NCI-H2107 treated with DMSO at 0.1 percent for 48 hours (cell line): Measurements from ENCODE around the gene RUFY4.

ENCODE experiments used
- DNase-seq: peaks from one replicate; lab custom pipeline; 2025; ENCODE audit not compliant: unreplicated experiment; lab: John Stamatoyannopoulos, UW

Gene RUFY4

DNA sequence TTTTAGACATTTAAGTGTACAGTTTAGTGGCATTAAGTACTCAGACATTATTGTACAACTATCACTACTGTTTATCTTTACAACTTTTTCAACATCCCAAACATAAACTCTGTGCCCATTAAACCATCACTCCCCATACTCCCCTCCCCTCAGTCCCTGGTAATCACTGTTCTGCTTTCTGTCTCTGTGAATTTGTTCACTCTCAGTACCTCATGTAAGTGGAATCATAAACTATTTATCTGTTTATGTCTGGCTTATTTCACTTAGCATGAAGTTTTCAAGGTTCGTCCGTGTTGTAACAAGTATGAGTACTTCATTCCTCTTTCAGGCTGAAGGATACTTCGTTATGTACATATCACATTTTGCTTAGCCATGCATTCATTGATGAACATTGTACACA lies 9.8 kb upstream of the RUFY4 start:
- no peak for DNase-seq

DNA sequence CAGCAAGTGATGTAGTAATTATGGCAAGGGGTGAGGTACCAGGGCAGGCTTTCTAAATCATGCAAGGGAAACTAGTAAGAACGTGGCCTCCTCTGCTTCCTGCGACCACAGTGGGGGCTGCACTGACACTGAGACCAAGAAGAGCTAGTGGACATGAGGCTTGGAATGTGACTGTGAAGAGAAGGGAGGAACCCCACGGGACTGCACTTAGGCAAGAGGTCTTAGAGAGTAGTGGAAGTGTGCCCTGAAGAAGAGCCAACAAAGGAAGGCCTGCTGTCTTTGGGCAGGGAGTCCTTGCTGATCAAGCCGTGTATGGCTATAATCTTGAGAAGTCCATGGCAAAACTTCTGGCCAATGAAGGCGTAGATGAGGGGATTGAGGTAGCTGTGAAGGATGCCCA lies 8.9 kb upstream of the RUFY4 start:
- DNase-seq = no peak

DNA sequence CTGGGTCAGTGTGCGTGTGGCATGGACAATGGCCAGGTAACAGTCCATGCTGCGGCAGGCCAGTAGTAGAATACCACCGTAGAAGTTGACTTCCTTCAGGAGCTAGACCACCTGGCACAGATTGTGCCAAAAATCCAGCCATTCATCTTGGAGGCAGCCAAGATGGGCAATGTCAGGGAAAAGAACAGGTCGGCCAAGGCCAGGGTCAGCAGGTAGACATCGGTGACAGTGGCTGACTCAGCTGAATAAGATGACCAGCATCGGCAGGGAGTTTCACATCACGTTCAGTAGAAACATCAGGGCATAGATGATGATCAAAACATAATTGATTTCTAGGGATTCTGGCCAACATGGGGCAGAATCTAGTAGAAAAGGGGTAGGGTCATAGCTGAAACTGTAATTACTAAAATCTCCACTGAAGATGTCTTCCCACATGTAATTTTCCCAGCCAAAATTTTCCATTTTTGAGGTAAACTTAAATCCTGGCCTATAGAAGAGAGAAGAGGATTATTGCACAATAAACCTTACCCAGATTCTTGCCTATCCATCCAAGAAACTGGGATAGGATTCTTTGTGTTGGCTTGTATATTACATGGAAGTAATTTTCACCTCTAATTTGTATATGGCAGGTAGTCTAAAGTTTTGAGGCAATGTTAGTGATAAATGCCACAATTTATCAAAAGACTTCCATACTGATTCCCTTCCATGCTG lies 7.9 kb upstream of the RUFY4 start:
- DNase-seq = no peak

DNA sequence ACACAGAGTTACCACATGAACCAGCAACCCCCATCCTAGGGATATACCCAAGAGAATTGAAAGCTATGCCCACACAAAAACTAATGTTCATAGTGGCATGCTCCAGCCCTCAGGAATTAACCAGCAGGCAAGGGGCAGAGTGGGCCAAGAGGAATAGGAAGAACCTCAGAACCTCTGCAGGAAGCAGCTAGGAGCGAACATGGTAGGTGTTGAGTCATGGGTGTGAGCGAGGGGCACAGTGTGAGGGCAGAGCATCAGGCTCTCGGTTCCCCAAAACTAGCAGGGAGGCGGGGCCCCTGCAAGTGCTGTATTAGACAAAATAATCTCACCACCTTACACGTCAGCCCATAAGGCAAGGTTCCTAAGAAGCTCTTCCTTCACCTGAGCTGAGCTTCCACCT lies 5.6 kb upstream of the RUFY4 start:
- DNase-seq = no peak

DNA sequence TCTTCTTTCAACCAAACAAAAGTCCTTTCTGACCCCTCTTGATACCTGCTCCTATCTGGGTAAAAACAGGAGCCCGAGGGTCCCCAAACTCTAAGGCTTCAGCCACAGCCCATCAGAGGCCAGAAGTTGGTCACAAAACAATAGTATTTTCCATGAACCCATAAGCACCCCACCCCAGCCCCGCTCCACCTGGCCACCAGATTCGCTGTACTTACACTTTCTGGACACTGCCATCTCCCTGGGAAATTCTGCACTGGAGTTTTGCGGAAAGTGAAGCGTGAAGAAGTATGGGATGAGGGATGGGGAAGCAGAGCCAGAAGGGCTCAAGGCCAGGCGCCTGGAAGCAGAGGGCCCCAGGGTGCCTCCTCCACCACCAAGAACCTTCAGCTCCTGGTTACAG lies 5.2 kb upstream of the RUFY4 start:
- DNase-seq = no peak

DNA sequence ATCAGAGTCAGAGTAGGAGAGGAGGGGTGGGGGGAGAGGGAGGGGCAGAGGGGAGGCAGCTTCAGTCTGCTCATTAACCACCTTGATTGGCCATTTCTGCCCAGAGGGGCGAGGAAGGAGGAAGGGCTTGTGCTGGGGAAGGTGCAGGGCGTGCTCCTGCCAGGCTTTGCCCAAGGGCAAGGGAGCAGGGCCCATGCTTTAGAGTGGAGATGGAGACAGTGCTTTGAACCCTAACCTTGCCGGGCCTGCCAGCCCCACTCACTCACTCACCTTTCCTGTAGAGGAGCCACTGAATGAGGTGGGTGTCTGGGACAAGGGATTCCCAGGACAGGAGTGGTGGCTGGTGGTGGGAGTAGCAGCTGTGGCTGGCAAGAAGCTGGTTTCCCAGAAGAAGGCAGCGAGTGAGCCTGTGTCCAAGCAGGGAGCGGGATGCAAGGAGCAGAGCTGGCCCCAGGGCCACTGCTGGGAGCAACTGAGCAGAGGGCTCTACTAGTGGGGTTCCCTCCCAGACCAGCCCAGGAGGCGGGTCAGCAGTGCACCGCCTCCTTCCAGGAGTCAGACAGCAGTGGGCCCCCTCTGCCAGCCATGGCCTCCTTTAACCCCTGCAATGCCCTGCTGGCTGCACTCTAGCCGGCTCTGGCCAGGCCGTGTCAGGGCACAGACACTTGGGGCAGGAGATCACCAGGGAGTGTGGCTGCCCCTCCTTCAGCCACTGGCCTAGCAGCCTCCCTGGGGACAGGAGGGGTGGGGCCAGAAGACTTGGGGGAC lies 3.6 kb upstream of the RUFY4 start:
- DNase-seq = no peak

DNA sequence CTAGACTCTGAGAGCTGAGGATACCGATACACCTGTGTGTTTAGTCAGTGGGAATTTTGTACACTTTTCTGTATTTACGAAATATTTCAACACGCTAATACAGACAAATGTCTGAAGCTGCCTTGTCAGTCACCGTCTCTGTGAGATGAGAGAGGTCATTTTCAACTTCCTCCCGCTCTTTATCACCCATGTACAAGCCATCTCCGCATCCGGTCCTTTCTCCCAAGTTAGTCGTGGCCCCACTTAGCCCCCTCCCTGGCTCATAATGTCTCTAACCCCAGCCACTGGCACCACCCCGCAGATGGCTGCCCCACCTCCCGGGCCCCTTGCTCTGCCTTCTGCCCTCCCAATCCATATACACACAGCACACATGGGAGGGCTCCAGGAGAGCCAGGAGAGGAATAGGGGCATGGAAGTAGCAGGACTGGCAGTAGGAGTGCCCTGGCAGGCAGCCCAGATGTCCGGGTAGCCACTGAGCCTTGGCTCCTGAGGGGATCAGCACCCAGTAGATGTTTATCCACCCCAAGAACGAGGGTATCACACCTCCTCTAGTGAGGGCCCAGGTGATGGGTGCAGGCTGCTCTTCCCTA lies 2.0 kb upstream of the RUFY4 start:
- no peak for DNase-seq

DNA sequence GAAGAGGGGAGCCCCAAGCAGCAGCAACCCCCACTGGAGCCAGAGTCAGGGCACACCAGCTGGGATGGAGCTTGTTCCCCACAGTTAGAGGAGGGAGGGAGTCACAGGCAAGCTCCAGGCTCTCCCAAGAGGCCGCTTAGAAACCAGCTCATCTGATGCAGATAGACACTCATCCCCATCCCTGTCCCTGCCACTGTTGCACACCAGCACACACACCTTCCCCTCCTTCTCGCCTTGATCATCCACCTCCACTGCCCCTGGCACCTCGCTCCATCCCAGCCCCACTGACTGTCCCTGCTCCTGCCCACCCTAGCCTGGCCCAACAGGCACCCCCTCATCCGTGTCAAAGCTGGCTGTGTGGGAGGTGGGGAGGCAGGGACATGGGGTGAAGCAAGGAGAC lies 1.5 kb upstream of the RUFY4 start:
- DNase-seq = no peak

DNA sequence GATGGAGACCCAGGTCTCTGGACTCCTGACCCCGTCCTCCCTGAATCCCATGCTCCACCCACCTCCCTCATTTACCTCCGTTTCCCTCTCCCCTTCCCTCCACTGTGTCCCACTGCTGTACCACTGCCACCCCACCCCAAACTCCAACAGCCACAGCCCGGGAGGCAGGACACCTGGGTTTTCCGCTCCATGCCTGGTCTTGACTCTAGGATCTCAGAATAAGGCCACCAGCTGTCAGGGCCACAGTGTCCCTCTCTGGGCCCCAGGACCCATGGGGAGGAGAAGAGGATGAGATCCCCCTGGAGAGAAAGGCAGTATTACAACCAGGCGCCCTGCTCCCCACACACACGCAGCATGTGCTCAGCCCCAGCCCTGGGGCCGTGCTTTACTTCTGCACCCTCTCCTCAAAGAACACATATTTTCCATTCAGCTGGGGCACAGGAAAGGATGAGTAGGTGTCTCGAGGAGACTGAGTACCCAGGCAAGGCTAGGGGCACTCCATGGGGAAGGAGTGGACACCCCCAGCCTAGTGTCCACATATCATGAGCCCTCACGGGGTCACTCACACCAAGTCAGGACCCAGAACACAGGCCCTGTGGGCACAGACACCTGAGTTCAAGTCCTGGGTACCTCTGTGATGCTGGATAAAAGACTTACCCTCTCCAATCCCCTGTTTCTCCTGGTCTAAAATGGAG lies 700 bp downstream of the RUFY4 start:
- DNase-seq = no peak

DNA sequence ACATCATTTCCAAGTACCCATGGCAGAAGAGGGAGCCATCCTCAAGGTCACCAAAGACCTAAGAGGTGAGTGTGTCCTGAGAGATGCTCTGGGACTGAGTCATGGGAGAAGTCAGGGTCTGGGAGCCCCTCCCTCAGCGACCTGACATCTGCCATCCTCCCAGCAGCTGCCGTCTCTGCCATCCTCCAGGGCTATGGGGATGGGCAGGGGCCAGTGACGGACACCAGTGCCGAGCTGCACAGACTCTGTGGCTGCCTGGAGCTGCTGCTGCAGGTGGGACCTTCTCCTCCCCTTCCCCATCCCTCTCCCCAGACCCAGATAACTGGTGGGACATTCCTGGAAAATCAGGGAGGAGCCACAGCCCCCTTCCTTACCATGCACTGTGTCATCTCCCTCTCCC lies 1.5 kb downstream of the RUFY4 start:
- no peak for DNase-seq

DNA sequence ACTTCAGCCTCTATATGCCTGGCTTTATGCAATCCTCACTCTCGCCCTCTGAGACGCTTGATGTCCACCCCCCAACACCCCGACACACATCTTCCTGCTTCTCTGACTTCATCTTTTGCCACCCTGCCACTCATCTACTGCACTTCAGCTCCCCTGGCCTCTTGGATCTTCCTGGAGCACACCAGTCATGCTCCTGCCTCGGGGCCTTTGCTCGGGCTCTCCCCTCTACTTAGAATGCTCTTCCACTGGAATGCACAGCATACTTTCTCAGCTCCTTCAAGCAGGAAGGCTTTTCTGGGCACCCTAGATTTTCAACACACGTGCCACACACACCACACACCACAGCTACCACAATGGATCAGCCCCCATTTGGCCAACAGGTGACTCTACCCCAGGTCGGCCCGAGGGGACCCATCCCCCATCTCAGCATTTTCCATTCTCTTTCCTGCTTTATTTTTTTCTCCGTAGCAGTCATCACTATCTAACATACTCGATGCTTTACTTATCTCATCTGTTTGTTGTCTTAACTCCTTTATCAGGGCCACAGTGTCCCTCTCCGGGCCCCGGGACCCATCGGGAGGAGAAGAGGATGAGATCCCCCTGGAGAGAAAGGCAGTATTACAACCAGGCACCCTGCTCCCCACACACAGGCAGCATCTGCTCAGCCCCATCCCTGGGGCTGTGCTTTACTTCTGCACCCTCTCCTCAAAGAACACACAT lies 2.3 kb downstream of the RUFY4 start:
- DNase-seq = no peak

DNA sequence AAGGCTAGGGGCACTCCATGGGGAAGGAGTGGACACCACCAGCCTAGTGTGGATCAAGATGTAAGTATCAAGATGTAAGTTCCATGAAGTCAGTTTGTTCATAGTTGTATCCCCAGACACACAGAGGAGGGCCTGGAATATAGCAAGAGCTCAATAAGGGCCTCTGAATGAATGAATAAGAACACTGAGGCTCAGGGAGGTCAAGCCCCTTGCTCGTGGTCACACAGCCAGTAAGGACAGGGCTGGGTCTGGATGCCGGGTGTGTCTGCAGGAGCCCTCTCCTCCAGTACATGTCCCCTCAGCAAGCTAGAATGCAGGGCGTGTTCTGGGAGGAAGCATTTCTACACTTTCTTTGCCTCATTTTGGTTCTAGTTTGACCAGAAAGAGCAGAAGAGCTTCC lies 2.9 kb downstream of the RUFY4 start:
- DNase-seq = no peak

DNA sequence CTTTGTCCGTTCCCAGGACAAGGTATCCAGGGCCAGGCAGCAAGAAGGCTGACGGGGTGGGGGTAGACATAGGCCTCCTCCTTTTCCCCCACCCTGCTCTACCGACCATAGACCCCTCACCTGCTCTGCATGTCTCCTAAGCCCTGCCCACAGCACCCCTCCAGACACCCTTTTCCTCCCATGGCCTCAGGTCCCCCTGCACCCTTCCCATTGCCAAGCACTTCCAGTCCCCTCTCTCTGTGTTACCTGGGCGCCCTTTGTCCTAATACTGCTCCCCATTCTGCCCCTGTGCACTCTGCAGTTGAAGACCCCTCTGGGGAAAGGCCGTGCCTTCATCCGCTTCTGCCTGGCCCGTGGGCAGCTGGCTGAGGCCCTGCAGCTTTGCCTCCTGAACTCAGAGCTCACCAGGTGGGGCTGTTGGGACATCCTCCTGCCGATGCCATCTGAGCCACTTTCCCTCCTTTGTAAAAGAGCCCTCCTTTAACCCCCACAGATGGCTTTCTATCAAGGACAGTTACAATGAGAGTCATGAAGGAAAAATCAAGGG lies 3.5 kb downstream of the RUFY4 start:
- no peak for DNase-seq

DNA sequence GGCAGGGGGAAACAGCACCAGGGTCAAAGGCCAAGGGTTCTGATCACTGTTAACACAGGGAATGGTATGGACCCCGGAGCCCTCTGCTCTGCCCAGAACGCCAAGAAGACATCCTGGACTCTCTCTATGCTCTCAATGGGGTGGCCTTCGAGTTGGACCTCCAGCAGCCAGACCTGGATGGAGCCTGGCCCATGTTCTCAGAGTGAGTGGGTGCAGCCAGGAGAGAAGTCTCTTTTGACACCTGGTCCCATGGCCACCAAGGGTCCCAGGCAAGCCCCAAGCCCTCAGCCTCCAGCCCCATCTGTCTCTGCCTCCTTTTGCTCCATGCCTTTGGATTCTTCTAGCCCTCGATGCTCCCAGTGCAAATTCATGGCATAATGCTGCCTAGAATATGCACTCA lies 4.1 kb downstream of the RUFY4 start:
- no peak for DNase-seq

DNA sequence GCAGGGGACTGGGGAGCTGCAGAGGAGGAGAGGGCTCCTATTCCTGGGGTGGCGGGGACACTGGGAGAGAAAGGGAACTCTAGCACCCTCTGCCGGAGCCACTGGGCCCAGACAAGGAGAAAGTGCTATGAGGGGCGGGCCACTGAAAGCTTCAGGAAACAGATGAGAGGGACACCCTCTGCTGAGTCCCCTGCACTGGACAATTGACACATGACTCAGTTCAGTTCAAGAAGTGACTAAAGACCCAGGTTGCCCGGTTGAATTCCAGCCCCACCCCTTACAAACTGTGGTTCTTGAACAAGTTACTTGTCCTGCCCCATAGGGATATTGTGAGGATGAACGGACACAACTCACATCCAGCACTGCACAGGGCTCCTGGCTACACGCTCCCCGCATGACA lies 5.0 kb downstream of the RUFY4 start:
- DNase-seq = no peak

DNA sequence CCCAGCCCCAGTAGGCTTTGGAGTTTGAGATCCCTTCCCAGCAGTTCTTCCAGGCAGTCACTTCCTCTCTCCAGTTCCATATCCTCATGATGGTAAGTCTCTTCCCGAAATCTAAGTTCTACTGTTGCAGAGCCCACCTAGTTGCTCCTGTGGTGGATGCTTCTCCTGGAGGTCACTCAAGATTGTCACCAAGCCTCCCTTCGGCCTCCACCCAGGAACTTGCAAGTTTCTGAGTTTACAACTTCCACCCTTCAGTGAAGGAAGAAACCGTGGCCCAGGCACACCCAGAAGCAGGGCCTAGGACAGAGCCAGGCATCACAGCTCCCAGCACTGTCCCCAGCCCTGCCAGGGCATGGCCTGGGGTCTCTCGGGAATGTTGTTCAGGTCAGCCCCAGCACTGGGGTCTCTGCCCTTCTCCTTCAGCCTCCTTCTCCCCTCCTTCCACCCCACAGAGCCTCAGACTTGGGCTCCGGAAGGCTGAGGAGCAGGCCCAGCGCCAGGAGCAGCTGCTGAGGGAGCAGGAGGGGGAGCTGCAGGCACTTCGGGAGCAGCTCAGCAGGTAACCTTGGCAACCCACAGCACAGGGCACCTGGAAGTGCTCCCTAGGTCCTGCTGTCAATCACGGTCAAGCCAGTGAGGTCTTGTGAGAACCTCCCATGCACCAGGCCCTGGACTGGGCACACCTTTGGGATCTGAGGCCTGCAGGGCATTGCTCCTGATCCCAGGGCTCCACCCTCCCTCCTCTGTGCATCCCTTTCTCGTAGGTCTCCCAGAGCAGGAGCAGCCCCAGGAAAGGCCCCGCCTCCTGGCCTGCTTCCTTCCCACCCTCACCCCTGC lies 7.1 kb downstream of the RUFY4 start:
- DNase-seq = no peak

DNA sequence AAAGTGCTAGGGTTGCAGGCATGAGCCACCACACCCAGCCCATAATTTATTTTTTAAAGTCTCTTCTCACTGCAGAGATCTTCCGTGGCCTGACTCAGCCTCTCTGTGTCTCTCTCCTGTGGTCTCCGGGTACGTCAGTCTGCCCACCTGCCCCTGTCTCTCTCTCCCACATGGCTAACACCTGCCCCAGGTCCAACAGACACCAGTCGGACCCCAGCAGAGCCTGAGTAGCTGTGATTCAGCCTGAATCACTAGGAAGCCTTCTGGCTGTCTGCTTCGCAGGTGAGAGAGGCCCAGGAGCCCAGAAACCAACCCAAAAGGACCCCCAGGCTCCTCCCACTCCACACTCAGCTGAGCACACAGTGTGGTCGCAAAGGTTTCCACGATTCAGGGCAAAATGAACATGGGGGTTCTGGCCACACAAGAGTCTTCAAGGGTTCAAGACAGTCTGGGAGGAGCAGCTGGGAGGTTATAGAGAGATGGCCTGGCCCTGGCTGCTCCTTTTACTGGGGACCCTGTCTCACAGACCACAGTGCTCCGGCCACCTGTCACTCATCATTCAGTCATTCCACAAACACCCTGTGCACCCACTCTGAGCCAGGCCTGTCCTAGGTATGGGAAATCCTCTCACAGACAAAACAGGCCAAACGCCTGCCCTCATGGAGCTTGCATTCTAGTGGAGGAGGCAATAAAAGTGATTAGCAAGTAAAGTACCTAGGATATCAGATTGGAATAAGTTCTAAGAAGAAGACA lies 8.6 kb downstream of the RUFY4 start:
- DNase-seq = no peak

DNA sequence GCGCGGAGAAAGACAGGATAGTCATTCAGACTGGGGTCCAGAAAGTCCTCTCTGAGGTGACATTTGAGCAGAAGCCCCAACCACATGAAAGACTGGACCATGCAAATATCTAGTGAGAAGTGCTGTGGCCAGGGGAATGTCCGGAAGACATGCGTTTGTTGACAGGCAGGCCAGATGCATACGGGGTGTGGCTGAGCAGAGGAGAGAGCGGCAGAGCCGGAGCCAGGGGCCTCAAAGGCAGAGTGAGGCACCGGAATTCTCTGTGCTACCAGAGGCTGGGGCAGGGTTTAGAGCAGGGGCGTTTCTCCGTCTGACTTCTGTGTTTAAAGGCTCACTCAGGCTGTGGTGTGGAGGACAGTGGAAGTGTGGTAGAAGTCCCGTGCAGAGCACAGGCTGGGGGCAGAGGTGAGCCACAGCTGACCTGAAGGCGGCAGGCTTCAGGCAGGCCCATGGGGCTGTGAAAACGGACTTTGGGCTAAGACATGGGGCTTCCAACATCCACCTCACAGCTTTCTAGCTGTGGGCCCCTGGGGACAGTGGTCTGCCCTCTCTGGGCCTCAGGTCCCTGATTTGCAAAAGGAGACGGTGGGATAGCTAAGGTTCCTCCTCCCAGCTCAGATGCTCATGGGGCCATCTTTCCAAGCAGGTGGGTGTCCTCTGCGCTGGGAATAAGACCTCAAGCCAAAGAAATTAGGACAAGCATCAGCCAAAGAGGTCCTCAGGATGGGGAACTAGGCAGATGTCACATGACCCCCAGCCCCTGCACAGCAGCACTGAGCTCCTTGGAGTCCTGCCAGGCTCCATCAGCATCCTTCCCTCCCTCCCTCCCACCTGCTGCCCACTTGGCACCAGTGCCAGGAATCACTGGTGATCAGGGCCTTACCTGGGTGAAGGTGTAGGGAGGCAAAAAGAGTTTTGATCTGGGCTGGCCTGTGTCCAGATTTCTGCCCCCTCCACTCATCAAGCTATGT lies 11.2 kb downstream of the RUFY4 start:
- DNase-seq = no peak
